ENCODE data around the gene MMP19.
"Not testable (repeated sequence)": the region's sequence is repeated elsewhere in the genome, so short reads cannot be mapped to it uniquely, and the experiment has no call there.

Gene MMP19

DNA sequence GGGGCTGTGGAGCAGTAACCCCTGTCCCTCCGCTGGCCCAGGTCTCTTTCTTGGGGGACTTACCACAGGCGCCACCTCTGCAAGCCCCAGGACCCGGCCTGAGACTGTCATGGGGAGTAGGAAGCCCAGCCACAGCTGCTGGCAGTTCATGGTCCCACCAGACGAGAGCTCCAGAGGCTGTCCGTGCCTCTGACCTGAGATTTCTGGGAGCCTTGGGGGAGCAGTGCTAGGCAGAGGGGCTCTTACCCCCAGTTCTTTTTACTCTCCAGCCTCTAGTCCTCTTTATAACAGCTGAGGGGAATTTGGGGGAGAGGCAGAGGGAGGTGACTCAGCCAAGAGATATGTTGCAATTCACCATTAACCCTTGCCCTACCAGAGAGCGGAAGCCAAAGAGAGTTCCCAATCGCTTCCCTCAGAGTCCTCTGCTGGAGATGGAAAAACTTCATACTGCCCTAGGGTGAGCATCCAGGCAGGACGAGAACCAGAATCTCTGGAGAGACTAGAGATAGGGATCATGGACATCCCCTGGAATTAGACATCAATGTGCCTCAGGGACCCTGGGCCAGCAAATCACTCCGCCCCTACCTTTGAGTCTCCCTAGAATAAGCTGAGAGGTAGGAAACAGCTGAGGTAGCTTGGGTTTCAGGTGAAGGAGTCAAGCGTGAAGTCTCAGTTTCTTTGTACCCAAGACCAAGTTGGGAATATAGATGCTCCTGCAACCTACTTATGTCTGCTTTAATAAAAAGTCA lies at the start of gene MMP19:
TSS of gene MMP19 (minus strand) at position 256 of the 749 bp plus-strand sequence. CDS start at position 150, 106 bp downstream.
- no peak for DNase-seq

DNA sequence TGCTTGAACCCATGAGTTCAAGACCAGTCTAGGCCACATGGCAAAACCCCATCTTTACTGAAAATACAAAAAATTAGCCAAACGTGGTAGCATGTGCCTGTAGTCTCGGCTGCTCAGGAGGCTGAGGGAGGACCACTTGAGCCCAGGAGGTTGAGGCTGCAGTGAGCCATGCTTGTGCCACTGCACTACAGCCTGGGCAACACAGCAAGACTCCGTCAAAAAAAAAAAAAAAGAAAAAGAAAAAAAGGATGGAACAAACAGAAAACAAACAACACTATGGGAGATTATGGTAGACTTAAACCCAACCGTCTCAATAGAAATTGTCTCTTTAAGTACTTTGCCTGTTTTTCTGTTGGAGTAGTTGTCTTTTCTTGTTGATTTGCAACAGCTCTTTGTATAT lies 48.6 kb upstream of the MMP19 start:
- no peak for DNase-seq

- DNase-seq: no peak
Observed at GRCh38 chr12:55885113-55885512, 42.4 kb upstream of the MMP19 start.

DNA sequence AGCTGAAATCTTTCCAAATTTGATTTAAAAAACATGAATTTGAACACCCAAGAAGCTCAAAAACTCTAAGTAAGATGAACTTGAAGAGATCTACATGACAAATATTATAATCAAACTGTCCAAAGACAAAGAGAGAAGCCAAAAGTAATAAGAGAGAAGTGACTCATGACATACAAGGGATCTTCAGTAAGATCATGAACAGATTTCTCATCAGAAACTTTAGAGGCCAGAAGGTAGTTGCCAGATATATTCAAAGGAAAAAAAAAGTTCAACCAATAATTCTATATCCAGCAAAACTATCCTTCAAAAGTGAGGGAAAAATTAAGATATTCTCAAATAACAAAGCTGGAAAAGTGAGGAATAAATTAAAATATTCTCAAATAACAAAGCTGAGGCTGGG lies 35.1 kb upstream of the MMP19 start:
- DNase-seq: no peak

DNA sequence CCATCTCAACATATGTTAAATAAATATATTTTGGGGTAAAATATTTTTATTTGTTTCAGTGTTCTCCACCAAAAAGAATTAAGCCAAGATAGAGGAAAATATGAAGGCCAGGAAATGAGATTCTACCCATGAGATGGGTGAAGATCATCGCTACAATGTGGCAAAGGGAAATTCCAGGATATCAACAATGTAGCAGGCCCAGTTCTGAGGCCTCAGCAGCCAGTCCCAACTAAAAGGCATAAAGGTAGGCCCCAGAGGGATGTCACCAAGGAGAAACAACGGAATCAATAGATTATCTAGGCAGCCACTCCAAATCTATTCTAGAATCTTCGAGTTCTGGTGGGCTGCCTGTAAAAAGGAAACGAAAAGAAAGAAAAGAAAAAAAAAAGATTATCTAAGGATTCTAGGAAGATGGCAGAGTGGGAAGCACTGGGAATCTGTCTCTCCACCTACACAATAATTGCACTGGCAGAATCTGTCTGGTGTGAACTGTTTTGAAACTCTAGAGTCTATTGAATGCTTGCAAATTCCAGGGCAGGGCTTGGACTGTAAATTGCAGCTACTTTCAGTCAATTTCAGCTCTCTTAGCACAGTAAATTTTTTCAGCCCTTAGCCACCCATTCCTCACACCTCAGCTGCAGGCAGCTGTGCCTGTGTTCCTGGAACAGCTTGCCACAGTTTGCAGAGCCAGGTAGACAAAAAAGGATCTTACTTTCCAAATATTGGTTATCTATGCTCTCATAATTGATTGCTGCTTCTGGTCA lies 33.1 kb upstream of the MMP19 start:
- no peak for DNase-seq

GRCh38 chr12:55874443-55874842 lies 31.7 kb upstream of the MMP19 start:
- no peak for DNase-seq

DNA sequence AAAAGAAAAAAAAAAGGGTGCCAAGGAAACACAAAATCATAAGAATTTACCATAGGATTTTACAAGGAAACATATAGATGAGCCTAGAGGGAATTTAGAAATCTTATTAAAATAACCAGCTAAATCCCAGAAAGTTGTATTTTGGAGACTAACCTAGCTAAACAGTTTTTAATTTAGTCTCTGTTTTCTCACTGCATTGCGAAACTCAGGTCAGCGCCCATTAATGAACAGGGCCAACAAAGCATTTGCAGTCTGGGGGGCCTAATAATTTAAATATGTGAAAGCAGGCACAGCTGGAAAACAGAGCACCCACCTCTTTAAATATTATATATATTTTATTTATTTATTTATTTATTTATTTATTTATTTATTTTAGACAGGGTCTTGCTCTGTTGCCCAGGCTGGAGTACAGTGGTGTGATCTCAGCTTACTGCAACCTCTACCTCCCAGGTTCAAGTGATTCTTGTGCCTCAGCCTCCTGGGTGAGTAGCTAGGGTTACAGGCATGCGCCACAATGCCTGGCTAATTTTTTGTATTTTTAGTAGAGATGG lies 23.8 kb upstream of the MMP19 start:
- not testable (repeated sequence) for DNase-seq

- no peak for DNase-seq
Observed at GRCh38 chr12:55865327-55865726, 22.6 kb upstream of the MMP19 start.

GRCh38 chr12:55862931-55863330 lies 20.2 kb upstream of the MMP19 start:
- DNase-seq: not testable (repeated sequence)

- no peak for DNase-seq
Observed at GRCh38 chr12:55862286-55862685, 19.6 kb upstream of the MMP19 start.

- no peak for DNase-seq
Observed at GRCh38 chr12:55861871-55862270, 19.1 kb upstream of the MMP19 start.

DNA sequence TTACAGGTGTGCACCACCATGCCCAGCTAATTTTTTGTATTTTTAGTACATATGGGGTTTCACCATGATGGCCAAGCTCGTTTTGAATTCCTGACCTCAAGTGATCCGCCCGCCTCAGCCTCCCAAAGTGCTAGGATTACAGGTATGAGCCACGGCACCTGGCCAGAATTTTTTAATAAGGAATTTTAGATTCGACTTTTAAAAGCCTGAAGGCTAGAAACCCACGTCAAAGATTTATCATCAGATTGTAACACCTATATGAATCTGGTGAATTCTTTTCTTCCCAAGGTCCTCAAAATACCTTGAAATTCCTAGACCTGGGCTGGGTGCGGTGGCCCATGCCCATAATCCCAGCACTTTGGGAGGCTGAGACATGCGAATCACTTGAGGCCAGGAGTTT lies 18.7 kb upstream of the MMP19 start:
- DNase-seq: no peak

DNA sequence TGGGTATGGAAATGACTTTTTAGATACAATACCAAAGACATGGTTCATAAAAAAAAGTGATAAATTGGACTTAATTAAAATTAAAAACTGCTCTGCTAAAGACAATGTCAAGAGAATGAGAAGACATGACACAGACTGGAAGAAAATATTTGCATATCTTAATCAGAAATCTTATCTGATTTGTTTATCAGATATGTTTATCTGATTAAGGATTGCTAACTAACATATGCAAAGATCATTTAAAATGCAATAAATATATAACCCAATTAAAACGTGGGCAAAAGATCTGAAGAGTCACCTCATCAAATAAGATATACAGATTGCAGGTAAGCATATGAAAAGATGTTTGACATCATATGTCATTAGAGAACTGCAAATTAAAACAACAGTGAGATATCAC lies 10.0 kb upstream of the MMP19 start:
- DNase-seq: no peak

DNA sequence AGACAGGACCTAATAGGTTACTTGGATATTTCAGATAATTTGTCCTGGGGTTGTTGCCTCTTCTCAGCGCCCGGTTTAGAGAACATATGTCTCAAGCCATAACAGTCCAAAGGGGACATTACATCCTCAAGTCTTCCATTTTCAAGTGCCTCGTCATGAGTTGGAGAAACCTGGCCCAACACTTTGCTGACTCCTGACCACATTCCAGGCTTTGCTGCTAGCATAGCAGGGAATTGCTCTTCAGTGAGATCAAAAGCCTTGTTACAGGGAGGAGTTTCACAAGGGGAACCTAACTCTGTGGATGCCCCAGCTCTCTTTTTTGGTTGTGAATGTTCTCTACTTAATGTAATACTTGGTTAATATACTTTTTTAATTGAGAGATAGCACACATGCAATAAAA lies 8.2 kb upstream of the MMP19 start:
- DNase-seq: no peak

- DNase-seq: no peak
Observed at GRCh38 chr12:55850401-55850800, 7.7 kb upstream of the MMP19 start.

- no peak for DNase-seq
Observed at GRCh38 chr12:55849616-55850343, 7.0 kb upstream of the MMP19 start.

DNA sequence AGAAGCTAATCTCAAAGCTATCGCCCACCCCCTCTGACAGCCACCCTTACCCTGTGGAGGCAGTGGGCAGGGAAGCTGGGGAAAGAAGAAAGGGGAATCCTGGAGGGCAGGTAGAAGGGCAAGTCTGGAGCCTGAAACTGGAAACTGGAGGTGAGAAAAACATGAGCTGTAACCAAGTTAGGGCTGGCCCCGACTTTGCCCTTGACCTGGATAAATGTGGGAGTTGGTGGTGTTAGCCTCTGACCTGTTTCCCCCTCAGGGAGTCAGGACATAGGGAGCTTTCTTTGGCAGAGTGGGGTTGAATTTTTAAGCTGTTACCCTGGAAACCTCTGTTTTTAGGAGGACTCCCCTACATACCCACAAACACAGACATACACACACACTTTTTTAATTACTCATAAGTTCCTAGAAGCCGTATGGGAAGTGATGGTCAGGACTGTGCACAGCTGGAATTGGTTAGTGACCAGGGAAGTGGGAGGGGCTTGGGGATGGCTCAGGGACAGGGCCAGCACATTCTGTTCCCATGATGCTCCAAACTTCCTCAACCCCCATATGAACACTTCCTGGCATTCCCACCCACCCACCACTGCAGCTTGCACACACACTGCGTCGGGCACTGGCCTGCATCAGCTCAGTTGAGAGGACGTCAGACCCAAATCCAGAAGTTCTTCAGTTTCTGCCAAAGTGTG lies 5.0 kb upstream of the MMP19 start:
- DNase-seq: peak; percentile 43

DNA sequence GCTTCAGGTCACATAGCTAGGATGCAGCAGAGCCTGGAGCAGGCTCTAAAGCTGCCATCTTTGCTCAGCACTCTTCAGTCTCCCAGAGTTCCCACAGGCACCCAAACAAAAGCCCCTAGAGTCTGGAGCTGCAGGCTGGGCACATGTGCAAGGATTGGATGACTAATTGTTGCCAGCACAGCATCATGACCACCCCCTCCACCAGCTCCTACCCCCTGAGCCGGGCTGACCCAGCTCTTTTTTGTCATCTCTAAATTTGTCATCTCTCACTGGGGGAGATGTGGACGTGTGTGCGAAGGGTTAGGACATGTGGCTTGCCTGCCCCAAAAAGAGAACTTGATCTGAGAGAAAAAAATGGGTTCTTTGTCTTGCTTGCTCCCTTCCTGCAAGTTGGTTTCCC lies 4.3 kb upstream of the MMP19 start:
- DNase-seq: no peak

GRCh38 chr12:55845785-55846496 lies 3.2 kb upstream of the MMP19 start:
- no peak for DNase-seq

- DNase-seq: no peak
Observed at GRCh38 chr12:55845361-55845760, 2.6 kb upstream of the MMP19 start.

GRCh38 chr12:55844961-55845360 lies 2.2 kb upstream of the MMP19 start:
- DNase-seq: no peak

DNA sequence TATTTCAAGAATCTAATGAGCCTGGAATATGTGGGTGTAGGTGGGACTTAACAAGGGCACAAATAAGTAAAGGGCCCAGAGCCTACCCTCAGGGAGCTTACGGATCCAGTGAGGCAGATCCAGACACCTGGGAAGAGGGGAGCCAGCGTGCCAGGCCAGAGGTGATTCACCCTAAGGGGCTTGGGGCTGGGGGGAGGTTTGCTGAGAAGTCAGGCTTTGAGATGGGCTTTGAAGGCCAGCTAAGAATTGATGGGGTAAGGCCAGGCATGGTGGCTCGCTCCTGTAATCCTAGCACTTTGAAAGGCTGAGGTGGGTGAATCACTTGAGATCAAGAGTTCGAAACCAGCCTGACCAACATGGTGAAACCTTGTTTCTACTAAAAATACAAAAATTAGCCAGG lies 695 bp upstream of the MMP19 start:
- DNase-seq: no peak
